Measurements from ENCODE around the gene TIMM13.

The TIMM13 gene

GRCh38 chr19:2454962-2455850, 27.8 kb upstream of the TIMM13 start:
- no peak for DNase-seq (ENCODE audit: low spot score)

- DNase-seq (ENCODE audit: low spot score): no peak
Measured at GRCh38 chr19:2454199-2454961, 27.0 kb upstream of the TIMM13 start.

DNA sequence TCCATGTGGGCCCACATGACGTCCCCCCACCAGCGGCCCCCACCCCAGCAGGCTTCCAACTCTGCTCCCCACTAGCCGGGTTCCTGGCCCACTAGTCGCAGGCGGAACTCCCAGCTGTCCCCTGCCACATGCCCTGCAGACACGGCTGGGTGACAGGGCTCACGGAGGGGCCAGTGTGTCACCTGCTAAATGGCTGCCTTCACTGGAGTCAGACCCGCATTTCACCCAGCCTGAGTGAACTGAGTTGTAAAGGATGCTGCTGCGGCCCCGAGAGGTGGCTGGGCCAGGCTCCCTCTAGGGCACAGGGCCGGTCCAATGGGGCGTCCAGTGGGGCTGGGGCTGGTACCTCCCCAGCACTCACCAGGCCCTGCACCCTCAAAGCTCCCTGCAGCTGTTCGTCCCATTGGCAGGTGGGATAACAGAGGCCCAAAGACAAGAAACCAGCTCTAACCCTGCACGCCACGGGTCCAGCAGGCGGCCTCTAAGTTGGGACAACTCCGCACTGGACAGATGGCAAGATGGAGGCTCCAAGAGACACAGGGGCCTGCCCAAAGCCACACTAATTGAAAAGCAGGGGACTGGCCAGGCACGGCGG, 26.1 kb upstream of the TIMM13 start:
- DNase-seq (ENCODE audit: low spot score): no peak

DNA sequence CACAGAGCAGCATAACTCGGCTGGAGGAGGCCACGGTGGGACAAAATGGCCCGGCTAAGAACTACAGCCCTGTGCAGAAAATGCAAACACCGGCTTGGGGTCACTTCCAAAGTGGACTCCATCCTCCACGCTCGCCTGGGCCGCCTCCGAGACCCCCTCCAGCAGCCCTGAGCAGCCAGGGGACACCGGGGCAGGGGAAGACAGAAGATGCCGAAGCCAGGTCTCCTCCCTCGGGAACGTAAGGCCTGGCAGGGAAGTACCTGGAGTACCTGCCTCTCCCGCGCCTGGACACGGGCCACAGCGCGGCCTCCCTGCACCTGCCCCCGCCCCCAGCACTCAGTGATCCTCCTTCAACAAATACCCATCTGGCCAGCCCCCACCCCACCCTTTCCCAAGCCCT, 24.4 kb upstream of the TIMM13 start:
- DNase-seq (ENCODE audit: low spot score): no peak

- no peak for DNase-seq (ENCODE audit: low spot score)
Measured at GRCh38 chr19:2451138-2451537, 23.8 kb upstream of the TIMM13 start.

- DNase-seq (ENCODE audit: low spot score): no peak
Measured at GRCh38 chr19:2449019-2449418, 21.6 kb upstream of the TIMM13 start.

- no peak for DNase-seq (ENCODE audit: low spot score)
Measured at GRCh38 chr19:2446381-2446780, 19.0 kb upstream of the TIMM13 start.

DNA sequence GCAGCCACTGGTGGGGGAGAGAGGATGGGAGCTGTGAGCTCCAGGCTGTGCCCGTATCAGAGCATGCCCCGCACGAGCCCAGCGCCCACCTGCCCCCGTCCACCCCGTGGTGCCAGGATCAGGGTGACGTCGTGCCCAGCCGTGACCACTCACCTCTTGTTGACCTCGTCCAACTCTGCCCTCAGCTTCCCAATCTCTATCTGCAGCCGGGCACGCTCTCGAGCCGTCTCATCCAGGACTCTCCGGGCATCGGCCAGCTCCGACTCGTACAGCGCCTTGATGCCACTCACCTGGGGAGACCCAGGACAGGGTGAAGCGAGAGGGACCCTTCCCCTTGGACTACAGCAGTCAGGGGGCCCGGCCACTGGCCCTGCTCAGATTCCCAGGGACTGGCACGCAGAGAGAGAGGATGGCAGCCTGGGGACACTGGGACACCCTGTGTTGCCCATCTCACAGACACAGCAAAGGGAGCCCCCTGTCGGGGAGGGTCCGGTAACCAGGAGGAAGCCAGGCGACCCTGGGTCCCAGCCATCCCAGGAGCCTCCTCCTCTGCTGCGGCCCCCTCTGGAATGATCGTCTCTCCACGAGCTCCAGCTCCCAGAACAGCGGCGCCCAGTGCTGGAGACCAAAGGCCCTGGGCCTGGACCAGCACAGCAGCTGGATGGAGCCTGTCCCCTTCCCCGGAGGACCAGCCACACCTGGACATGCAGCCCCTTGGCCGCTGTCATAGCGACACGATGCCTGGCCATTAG, 17.0 kb upstream of the TIMM13 start:
- no peak for DNase-seq (ENCODE audit: low spot score)

DNA sequence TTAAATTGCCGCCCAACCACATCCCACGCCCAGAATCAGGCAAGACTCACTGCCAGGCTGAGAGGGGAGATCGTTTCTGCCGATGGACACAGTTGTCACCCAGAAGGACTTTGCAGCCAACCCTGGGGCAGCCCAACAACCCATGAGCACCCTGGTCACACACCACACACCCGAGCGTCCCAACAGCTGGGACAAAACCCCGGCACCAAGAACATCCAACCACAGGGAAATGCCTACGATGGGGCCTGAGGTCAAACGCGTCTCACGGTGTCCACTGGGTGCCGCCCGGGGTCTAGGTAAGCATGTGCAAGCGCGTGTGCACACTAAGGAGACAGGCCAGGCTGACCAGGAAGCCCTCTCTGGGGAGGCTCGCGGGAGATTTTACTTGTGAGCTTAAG, 16.4 kb upstream of the TIMM13 start:
- DNase-seq (ENCODE audit: low spot score): no peak

DNA sequence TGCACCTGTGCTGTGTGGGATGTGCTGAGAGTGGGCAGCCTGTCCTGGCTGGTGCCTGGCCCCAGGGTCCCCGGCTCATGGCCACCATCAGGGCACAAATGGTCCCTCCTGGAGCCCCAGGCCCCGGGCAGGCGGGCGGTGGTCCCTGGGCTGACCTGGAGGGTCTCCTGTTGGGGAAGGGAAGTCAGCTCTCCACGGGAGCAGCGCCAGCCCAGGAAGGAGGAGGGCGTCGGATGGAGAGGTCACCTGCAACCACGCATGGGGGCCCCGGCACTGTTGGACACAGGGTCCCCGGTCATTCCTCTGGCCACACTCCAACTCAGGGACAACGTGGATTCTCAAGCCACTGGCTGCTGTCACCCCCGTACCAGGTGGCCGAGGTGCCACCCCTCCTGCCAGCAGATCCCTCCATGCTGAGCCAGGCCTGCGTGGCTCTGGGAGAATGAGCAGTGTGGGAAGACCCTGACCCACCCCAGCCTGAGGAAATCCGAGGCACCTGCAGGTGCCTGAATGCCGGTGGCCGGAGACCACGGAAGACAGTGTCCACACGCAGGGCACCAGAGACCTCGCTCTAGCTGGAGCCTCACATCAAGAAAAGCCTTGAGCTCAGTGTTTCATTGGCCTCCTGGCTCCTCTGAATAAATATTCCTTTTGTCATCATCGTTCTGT, 15.9 kb upstream of the TIMM13 start:
- DNase-seq (ENCODE audit: low spot score): no peak

DNA sequence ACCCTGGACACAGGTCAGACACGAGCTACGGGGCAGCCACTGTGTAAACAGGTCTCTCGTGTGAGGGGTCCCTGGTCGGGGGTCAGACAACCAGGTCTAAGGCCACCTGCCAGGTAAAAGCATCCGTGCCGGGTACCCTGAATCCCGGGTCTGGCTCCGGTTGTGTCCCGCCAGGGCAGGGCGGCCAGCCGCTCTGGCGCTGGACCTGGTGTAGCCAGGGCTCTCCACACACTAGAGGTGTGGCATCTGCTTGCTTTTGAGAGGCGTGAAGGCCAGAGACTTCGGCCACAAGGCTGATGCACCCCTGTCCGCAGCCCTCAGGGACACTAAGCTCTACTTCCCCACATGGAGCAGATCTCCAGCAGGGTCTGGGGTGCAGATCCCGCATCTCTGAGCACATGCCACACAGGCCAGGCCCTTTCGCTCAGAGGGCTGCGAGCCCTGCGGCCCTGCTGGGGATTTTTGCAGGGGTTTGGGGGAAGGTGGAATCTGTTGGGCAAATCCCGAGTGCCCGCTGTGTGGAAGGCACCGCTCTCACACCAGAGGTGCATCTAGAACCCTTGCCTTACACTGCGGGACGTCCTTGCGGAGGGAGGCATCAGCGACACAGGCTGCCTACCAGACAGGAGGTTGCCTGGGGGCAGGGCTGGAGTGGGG, 13.8 kb upstream of the TIMM13 start:
- DNase-seq (ENCODE audit: low spot score): no peak

- no peak for DNase-seq (ENCODE audit: low spot score)
Measured at GRCh38 chr19:2440515-2440914, 13.1 kb upstream of the TIMM13 start.

DNA sequence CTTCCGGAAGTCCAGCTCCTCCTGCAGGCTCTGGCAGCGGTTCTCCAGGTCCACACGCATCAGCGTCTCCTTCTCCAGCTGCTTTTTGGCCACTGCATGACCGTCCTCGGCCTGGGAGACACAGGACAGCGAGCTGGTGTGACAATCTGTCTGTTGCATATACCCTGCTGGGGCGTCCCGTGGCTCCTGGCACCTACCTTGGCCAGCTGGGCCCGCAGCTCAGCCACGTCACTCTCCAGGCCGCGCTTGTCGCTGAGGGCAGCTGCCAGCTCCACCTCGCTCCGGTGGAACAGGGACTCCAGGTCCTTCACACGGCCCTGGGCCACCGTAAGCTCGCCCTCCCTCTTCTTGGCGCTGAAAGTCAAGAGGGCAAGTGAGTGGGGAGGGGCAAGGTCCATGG, 10.8 kb upstream of the TIMM13 start:
- DNase-seq (ENCODE audit: low spot score): peak; percentile 55

- no peak for DNase-seq (ENCODE audit: low spot score)
Measured at GRCh38 chr19:2436926-2437325, 9.5 kb upstream of the TIMM13 start.

DNA sequence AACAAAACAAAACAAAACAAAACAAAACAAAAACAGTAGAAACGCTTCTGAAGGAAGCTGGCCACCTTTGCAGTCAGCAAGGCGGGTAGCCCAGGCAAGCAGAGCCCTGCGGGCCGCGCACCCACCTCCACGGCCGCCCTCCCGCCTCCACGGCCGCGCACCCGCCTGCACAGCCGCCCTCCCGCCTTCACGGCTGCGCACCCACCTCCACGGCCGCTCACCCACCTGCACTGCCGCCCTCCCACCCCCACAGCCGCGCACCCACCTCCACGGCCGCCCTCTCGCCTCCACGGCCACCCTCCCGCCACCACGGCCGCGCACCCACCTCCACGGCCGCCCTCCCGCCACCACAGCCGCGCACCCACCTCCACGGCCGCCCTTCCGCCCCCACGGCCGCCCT, 9.0 kb upstream of the TIMM13 start:
- DNase-seq (ENCODE audit: low spot score): no peak

- DNase-seq (ENCODE audit: low spot score): no peak
Measured at GRCh38 chr19:2434721-2435265, 7.4 kb upstream of the TIMM13 start.

GRCh38 chr19:2434267-2434666, 6.9 kb upstream of the TIMM13 start:
- no peak for DNase-seq (ENCODE audit: low spot score)

- DNase-seq (ENCODE audit: low spot score): no peak
Measured at GRCh38 chr19:2433854-2434253, 6.5 kb upstream of the TIMM13 start.

DNA sequence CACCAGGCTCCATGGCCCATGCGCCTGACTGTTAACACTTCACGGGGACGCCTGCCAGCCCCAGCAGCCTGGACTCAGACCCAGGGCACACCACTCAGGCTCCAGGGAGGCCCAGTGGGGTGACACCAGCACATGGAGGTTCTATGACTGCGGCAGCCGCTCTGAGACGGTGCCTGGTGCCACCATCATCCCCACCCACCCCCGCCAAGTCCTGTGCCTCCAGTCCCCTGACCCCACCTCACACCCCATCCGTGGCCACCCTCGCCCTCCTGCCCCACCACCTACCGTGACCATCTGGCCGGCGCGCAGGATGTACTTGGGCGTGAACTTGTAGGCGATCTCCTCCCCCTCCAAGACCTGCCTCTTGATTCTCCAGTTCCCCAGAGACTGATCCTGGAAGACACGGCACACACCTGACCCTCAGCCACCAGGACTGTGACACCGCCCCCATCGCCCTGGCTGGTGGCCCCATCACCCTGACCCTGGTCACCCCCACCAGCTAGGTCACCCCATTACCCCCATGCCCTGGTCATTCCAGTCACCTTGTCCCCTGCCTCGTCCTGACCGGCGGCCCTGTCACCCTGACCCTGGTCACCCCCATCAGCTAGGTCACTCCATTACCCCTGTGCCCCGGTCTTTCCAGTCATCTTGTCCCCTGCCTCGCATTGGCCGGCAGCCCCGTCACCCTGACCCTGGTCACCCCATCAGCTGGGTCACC, 4.9 kb upstream of the TIMM13 start:
- no peak for DNase-seq (ENCODE audit: low spot score)
